GM12891 (cell line): ENCODE data around the gene CA12.
"Not testable (repeated sequence)": the region's sequence is repeated elsewhere in the genome, so short reads cannot be mapped to it uniquely, and the experiment has no call there.

Experiments
- DNase-seq: peaks from one replicate; pipeline ENCODE4 v3.0.0; 2011; ENCODE audit warnings: low spot score; ENCODE audit not compliant: insufficient read length
- FAIRE-seq: peaks from 2 replicates; lab custom pipeline; 2011; peaks lifted over from hg19 to GRCh38; lab: Jason Lieb, UNC
- PAX5 ChIP-seq: IDR thresholded peaks from 2 replicates; pipeline ENCODE4 v1.6.1; 2011; ENCODE audit warnings: low read length, moderate library complexity, mild to moderate bottlenecking; ENCODE audit not compliant: insufficient read depth, severe bottlenecking
- POLR2A ChIP-seq: IDR thresholded peaks from 2 replicates; pipeline ENCODE4 v1.6.1; 2011; ENCODE audit warnings: low read depth, low read length, control low read depth
- POLR2AphosphoS5 ChIP-seq: IDR thresholded peaks from 2 replicates; pipeline ENCODE4 v1.6.1; 2011; ENCODE audit warnings: low read depth, low read length, control low read depth
- POU2F2 ChIP-seq: IDR thresholded peaks from 2 replicates; pipeline ENCODE4 v1.6.1; 2011; ENCODE audit warnings: low read depth, mild to moderate bottlenecking, control low read depth, low read length, moderate library complexity
- SPI1 ChIP-seq: IDR thresholded peaks from 2 replicates; pipeline ENCODE4 v1.6.1; 2011; ENCODE audit warnings: low read depth, low read length, control low read depth
- TAF1 ChIP-seq: IDR thresholded peaks from 2 replicates; pipeline ENCODE4 v1.6.1; 2011; ENCODE audit warnings: low read depth, low read length, control low read depth

The CA12 gene

GRCh38 chr15:63321462-63321861 is 60.2 kb downstream of the CA12 start:
- FAIRE-seq (no peak), DNase-seq (no peak)
- no peak for TF ChIP-seq SPI1
- no peak for TF ChIP-seq POLR2A
- TF ChIP-seq POLR2AphosphoS5, result no peak
- TF ChIP-seq POU2F2, result no peak
- no peak for TF ChIP-seq TAF1

GRCh38 chr15:63320981-63321380 is 60.7 kb downstream of the CA12 start:
- FAIRE-seq, DNase-seq: not testable (repeated sequence)

GRCh38 chr15:63320446-63320845 is 61.2 kb downstream of the CA12 start:
- FAIRE-seq, DNase-seq: not testable (repeated sequence)

- DNase-seq (no peak), FAIRE-seq (no peak)
- TF ChIP-seq TAF1 (no peak), POU2F2 (no peak), POLR2A (no peak), SPI1 (no peak), POLR2AphosphoS5 (no peak), PAX5 (no peak)
Measured at GRCh38 chr15:63319065-63319464, 62.6 kb downstream of the CA12 start.

GRCh38 chr15:63318344-63318743 is 63.3 kb downstream of the CA12 start:
- FAIRE-seq (no peak), DNase-seq (no peak)
- TF ChIP-seq PAX5 (no peak), POLR2A (no peak)

GRCh38 chr15:63314409-63314808 is 67.2 kb downstream of the CA12 start:
- TF ChIP-seq SPI1 (no peak), POLR2A (no peak), POU2F2 (no peak), TAF1 (no peak), POLR2AphosphoS5 (no peak), PAX5 (no peak)
- DNase-seq (no peak), FAIRE-seq (no peak)

- FAIRE-seq, result no peak
- TF ChIP-seq POLR2AphosphoS5, result no peak
- no peak for TF ChIP-seq SPI1
- no peak for TF ChIP-seq POLR2A
- no peak for TF ChIP-seq POU2F2
- no peak for TF ChIP-seq TAF1
- TF ChIP-seq PAX5, result no peak
- no peak for DNase-seq
Measured at GRCh38 chr15:63313825-63314224, 67.8 kb downstream of the CA12 start.

GRCh38 chr15:63312286-63312685 is 69.4 kb downstream of the CA12 start:
- DNase-seq, result no peak
- no peak for TF ChIP-seq POU2F2
- no peak for TF ChIP-seq POLR2AphosphoS5
- no peak for TF ChIP-seq TAF1
- FAIRE-seq, result no peak

GRCh38 chr15:63310646-63311045 is 71.0 kb downstream of the CA12 start:
- no peak for TF ChIP-seq POU2F2
- no peak for TF ChIP-seq PAX5
- no peak for TF ChIP-seq SPI1
- TF ChIP-seq POLR2AphosphoS5, result no peak
- no peak for TF ChIP-seq TAF1
- no peak for TF ChIP-seq POLR2A
- FAIRE-seq (no peak), DNase-seq (no peak)

GRCh38 chr15:63308947-63309346 is 72.7 kb downstream of the CA12 start:
- DNase-seq (no peak), FAIRE-seq (no peak)
- TF ChIP-seq POU2F2 (no peak), POLR2A (no peak), SPI1 (no peak), PAX5 (no peak)

- FAIRE-seq, result no peak
- TF ChIP-seq PAX5, result no peak
- no peak for TF ChIP-seq SPI1
- TF ChIP-seq POLR2AphosphoS5, result no peak
- TF ChIP-seq TAF1, result no peak
- TF ChIP-seq POLR2A, result no peak
- no peak for TF ChIP-seq POU2F2
- no peak for DNase-seq
Measured at GRCh38 chr15:63308491-63308890, 73.2 kb downstream of the CA12 start.

- TF ChIP-seq PAX5 (no peak), POU2F2 (no peak), POLR2A (no peak), POLR2AphosphoS5 (no peak), SPI1 (no peak), TAF1 (no peak)
- FAIRE-seq (no peak), DNase-seq (no peak)
Measured at GRCh38 chr15:63306492-63307073, 75.1 kb downstream of the CA12 start.
